Nucleus accumbens (tissue), 56 donors: Measurements from ENCODE around the gene FARS2.

Experiments
- DNase-seq, 56 donors: peaks; one replicate each; lab custom pipeline; 2025; lab: John Stamatoyannopoulos, UW

The FARS2 gene

GRCh38 chr6:5248302-5249098, 12.8 kb upstream of the FARS2 start:
- no peak for DNase-seq

DNA sequence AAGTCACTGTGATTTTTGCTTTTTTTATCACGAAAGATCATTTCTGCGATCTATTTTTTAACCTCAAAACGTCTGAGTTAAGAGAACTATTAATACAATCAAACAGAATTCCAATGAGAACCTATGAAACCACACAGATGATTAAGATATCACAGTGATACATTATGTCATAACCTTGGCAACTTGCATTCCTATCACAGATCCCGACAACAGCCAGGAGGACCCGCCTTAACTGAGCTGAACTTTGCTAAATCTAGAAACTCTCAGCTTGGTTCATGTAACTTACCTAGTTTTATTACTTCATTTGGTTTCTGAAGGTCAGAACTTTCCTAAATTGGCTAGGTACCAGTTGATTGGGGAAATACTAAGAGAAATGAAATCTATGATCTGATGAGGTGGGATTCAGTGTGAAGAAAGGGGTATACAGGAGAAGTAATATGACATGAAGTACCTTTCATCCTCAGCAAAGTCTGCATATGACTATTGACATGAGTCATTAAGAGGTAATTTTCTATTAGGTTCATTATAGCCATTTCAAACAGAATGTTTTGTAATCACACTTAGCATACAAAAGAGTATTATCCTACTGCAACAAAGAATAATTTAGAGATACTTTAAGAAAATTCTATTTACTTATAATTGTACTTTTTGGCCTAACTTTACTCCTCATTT, 11.7 kb upstream of the FARS2 start:
- no peak for DNase-seq

- no peak for DNase-seq
Measured at GRCh38 chr6:5250451-5250850, 10.9 kb upstream of the FARS2 start.

- no peak for DNase-seq
Measured at GRCh38 chr6:5250911-5251310, 10.4 kb upstream of the FARS2 start.

DNA sequence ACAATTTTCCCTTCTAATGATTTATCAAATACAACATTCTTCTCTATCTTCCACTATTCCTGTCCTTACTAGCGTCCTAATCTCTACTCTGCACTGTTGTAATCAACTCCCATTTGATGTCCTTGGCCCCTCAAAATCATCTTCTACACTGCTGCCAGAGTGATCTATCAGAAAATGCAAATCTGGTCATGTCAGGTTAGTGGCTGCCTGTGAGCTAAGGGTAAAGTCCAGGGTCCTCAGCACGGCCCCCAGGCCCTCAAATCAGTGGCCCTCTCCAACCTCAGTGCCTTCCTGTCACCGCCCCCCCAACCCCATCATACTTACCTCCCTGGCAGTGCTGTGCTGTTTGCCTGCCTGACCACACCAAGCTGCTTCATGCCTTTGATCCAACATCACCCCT, 4.4 kb upstream of the FARS2 start:
- DNase-seq, result no peak

GRCh38 chr6:5257400-5257799, 3.9 kb upstream of the FARS2 start:
- DNase-seq, result no peak

DNA sequence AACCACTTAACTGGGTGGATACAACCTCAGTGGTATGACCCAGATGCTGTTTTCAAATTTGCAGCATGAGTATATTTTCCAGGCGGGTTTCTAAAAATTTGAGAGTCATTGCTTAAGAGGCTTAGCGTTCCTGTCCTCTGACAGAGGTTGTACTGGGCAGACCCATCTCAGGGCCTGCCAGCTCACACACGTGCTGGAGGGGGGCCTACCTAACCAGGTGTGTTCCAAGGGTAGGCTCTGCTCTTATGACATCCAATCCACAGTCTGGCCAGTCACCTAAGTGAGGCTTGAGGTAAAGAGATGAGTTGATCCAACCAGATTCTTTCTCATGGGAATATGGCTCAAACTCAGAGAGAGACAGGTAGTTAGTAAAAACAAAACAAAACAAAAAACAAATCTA, 1.9 kb upstream of the FARS2 start:
- DNase-seq, result no peak

- DNase-seq, result peak in 40 of 56 donors; percentile 22 to 87 (median 66)
Measured at GRCh38 chr6:5260111-5260620, 1.1 kb upstream of the FARS2 start.

DNA sequence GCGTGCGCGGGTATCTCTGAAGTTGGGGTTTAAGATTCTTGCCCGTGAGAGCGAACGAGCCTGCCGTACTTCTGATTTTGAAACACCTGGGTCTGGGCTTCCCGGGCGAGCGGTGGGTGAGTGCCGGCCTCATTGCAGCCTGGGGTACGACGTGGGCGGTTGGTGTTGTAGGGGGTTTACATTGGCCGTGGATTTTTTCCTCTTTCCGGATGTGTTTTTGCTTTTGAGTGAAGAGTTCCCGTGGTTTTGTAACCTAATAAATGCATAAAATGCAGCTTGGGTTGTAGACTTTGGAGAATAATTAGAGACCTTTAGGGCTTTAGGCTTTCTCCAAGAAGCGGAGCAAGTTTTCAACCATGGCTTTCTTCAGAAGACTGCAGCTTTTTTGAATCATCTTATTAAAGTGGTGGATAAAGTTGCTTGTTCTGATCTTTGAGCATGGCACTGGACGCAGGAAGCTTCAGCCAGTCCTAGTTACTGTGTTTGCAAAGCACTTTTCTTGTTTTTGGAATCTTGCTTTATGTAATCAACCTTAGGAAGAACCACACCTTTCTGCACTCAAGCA, 314 bp downstream of the FARS2 start:
- DNase-seq, result peak in 2 of 56 donors; percentile 34 to 66

DNA sequence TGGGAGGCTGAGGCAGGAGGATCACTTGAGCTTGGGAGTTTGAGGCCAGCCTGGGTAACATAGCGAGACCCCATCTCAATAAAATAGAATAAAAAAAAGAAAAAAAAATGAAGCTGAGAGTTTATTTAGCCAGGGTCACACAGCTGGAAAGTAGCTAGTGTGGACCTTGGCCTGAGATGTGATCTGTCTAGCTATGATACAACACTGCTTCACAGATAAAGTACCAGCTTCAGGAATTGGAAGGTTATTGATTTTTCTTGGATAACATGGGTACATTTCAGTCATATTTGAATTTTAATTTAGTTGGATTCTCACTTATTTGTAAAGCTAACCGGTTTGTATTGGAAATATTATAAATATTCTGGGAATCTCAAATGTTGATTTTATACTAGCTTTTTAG, 5.1 kb downstream of the FARS2 start:
- DNase-seq, result no peak

GRCh38 chr6:5270093-5270680, 8.9 kb downstream of the FARS2 start:
- no peak for DNase-seq

- no peak for DNase-seq
Measured at GRCh38 chr6:5271926-5272325, 10.6 kb downstream of the FARS2 start.

- DNase-seq, result no peak
Measured at GRCh38 chr6:5274231-5274630, 12.9 kb downstream of the FARS2 start.

GRCh38 chr6:5275497-5275896, 14.2 kb downstream of the FARS2 start:
- no peak for DNase-seq

- no peak for DNase-seq
Measured at GRCh38 chr6:5276581-5276980, 15.3 kb downstream of the FARS2 start.

DNA sequence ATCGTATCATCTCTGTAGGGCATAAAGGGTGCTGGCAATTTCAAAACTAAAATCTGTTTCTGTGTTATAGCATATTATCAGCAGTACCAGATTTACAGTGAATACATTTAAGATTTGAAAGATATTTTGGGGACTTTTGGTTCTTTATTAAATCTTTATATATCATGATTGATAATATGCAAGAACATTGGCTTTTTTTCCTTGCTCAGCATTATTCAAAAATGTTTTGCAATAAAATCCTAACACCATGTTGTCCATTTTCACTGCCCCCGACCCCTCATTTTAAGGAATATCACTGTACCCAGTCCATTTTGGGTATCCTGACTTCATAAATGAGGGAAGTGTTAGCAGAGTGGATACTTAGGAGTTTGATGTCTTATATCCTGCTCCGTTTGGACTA, 16.3 kb downstream of the FARS2 start:
- no peak for DNase-seq

DNA sequence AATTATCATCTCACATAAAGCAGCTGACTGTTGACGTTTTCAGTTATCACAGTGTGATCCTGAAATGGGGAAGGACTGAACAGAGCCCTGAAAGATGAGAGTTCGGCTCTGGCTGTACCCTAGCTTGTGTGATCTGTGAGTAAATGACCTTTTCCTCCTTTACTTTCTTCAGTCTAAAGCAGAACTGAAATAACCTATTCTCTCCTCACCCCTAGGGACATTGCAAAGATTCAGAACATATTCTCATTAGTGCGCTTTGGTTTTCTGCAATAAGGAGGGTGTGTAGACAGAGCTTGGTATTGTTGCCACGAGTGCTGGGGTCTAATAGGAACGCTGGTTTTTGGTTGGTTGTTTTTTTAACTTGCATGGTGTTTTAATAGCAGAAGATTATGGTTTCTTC, 16.7 kb downstream of the FARS2 start:
- DNase-seq, result no peak

- DNase-seq, result no peak
Measured at GRCh38 chr6:5278565-5279120, 17.3 kb downstream of the FARS2 start.

- DNase-seq, result no peak
Measured at GRCh38 chr6:5279891-5280338, 18.6 kb downstream of the FARS2 start.

- DNase-seq, result no peak
Measured at GRCh38 chr6:5280920-5281319, 19.6 kb downstream of the FARS2 start.

DNA sequence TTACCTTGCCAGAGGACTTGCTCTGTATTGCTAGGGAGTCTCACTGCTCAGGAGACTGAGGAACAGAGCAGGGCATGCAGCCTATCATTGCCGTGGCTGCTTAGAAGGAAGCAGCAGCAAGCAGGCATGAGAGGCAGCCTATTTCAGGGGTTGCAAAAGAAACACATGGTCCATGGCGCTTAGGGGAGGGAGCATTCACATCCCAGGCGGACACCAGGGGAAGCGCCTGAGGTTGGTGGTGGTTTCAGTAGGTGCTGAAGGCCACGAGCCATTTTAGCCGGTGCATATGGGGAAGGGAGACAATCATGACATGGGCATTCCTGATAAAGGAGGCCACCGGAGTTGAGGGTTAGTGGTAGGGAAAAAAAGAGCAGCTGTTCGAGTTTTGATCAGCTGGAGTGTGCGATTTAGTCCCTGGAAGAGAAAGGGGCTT, 20.9 kb downstream of the FARS2 start:
- no peak for DNase-seq
